OCI-LY7 (cell line): ENCODE data around the gene VARS2.
"Not testable (repeated sequence)": the region's sequence is repeated elsewhere in the genome, so short reads cannot be mapped to it uniquely, and the experiment has no call there.

Experiments
- EZH2phosphoT487 ChIP-seq: fragments of 200-600 bp; sonication (generic); IDR thresholded peaks from 2 replicates; pipeline ENCODE4 v1.6.1; 2018; ENCODE audit warnings: low read depth, borderline replicate concordance, mild to moderate bottlenecking, mixed run types, antibody characterized with exemption, low read length, moderate library complexity, mixed read lengths
- TF ChIP-seq, protein P1 (sequence below): fragments of 200-600 bp; sonication (generic); conservative IDR thresholded peaks from 2 replicates; pipeline ENCODE4 v1.5.1; 2014; ENCODE audit warnings: mild to moderate bottlenecking, antibody characterized with exemption, low read length, moderate library complexity, mixed read lengths

GRCh38 chr6:30869241-30869749 is 44.7 kb upstream of the VARS2 start:
- TF ChIP-seq, protein P1, sequence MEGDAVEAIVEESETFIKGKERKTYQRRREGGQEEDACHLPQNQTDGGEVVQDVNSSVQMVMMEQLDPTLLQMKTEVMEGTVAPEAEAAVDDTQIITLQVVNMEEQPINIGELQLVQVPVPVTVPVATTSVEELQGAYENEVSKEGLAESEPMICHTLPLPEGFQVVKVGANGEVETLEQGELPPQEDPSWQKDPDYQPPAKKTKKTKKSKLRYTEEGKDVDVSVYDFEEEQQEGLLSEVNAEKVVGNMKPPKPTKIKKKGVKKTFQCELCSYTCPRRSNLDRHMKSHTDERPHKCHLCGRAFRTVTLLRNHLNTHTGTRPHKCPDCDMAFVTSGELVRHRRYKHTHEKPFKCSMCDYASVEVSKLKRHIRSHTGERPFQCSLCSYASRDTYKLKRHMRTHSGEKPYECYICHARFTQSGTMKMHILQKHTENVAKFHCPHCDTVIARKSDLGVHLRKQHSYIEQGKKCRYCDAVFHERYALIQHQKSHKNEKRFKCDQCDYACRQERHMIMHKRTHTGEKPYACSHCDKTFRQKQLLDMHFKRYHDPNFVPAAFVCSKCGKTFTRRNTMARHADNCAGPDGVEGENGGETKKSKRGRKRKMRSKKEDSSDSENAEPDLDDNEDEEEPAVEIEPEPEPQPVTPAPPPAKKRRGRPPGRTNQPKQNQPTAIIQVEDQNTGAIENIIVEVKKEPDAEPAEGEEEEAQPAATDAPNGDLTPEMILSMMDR, result not testable (repeated sequence)
- not testable (repeated sequence) for TF ChIP-seq EZH2phosphoT487
